Liver (tissue), 3 donors: ENCODE measurements around the gene PPP4R1.

Experiments
- ATF3 ChIP-seq: IDR thresholded peaks from 2 replicates; pipeline ENCODE4 v1.6.1; 2016; ENCODE audit warnings: antibody characterized with exemption
- CTCF ChIP-seq: fragments of 150-350 bp; IDR thresholded peaks from 2 replicates; pipeline ENCODE4 v1.5.1; 2017; ENCODE audit warnings: improper control_type of control experiment, low read depth, low read length; ENCODE audit not compliant: missing input control
- EGR1 ChIP-seq, 2 donors: IDR thresholded peaks; 2 replicates each; pipeline ENCODE4 v1.6.1; 2016 to 2018; ENCODE audit warnings: antibody characterized with exemption in 2 of 2, low read depth in 2 of 2
- HNF4G ChIP-seq: IDR thresholded peaks from 2 replicates; pipeline ENCODE4 v1.6.1; 2016; ENCODE audit warnings: antibody characterized with exemption
- MAX ChIP-seq: IDR thresholded peaks from 2 replicates; pipeline ENCODE4 v1.6.1; 2016; ENCODE audit warnings: antibody characterized with exemption
- NR2F2 ChIP-seq: IDR thresholded peaks from 2 replicates; pipeline ENCODE4 v1.6.1; 2016; ENCODE audit warnings: antibody characterized with exemption
- RAD21 ChIP-seq, 2 donors: IDR thresholded peaks; 2 replicates each; pipeline ENCODE4 v1.6.1; 2016; ENCODE audit warnings: antibody characterized with exemption in 2 of 2, mild to moderate bottlenecking in 2 of 2
- REST ChIP-seq: IDR thresholded peaks from 2 replicates; pipeline ENCODE4 v1.6.1; 2016; ENCODE audit warnings: antibody characterized with exemption, mild to moderate bottlenecking
- RXRA ChIP-seq, 2 donors: IDR thresholded peaks; 2 replicates each; pipeline ENCODE4 v1.6.1; 2017 to 2018; ENCODE audit warnings: antibody characterized with exemption in 2 of 2, mild to moderate bottlenecking in 1 of 2
- SP1 ChIP-seq: IDR thresholded peaks from 2 replicates; pipeline ENCODE4 v1.6.1; 2018; ENCODE audit warnings: antibody characterized with exemption, mild to moderate bottlenecking
- TAF1 ChIP-seq: conservative IDR thresholded peaks from 2 replicates; pipeline ENCODE4 v1.6.1; 2016; ENCODE audit warnings: antibody characterized with exemption, mild to moderate bottlenecking
- donor health status: healthy.
- donor health status: healthy.

- TF ChIP-seq CTCF: no peak
- TF ChIP-seq ATF3: no peak
- no peak for TF ChIP-seq RXRA (IDR thresholded peaks at IDR 0.05)
- TF ChIP-seq RAD21 (IDR thresholded peaks at IDR 0.05): no peak
- no peak for TF ChIP-seq TAF1
- no peak for TF ChIP-seq EGR1 (IDR thresholded peaks at IDR 0.05; ENCODE audit: low read depth in 2 of 2)
- no peak for TF ChIP-seq REST
- no peak for TF ChIP-seq SP1
- TF ChIP-seq NR2F2: no peak
- no peak for TF ChIP-seq MAX
- no peak for TF ChIP-seq HNF4G
Measured at GRCh38 chr18:9627642-9628041, 13.3 kb upstream of the PPP4R1 start.
